Urinary bladder (tissue), 4 donors: ENCODE data around the gene FRAT1. TPM values are rescaled to one million over a fixed set of nuclear protein-coding genes. Genes with fewer than 3 reads are reported as not detected.

Experiments
- DNase-seq: peaks from one replicate; pipeline ENCODE4 v3.0.0-alpha.2; 2015; ENCODE audit errors: extremely low spot score
- H3K27ac ChIP-seq: one replicate; pipeline ENCODE4 v1.5.1; 2013; ENCODE audit warnings: low read depth, mild to moderate bottlenecking, moderate library complexity
- H3K36me3 ChIP-seq: one replicate; pipeline ENCODE4 v1.6.1; 2013; ENCODE audit warnings: mild to moderate bottlenecking, moderate library complexity; ENCODE audit not compliant: insufficient read depth
- H3K4me1 ChIP-seq: one replicate; pipeline ENCODE4 v1.6.1; 2013; ENCODE audit warnings: mild to moderate bottlenecking, moderate library complexity; ENCODE audit not compliant: insufficient read depth
- H3K4me3 ChIP-seq: one replicate; pipeline ENCODE4 v1.5.1; 2013; ENCODE audit warnings: low read depth, low read length
- WGBS: extraction: QIAGEN DNeasy Blood & Tissue Kit; methylation state at CpG from one replicate; pipeline ENCODE4 v1.1.7; 2013; 5-methylcytosine and 5-hydroxymethylcytosine counted together
- polyA plus RNA-seq: library from polyadenylated mRNA; stranded (reverse); fragments of 200-250 nt; gene quantifications from one replicate; pipeline ENCODE4 v1.2.3, GENCODE V29; 2013
- small RNA-seq: library from RNA; depleted of rRNA; stranded (forward); fragments of <200 nt; gene quantifications from one replicate; pipeline ENCODE3, GENCODE V24; 2014
- total RNA-seq: library from RNA; depleted of rRNA; stranded (reverse); fragments of >200 nt; gene quantifications from one replicate; pipeline ENCODE4 v1.2.3, GENCODE V29; 2014
- donor health status: healthy with polysubstance abuse.
- donor health status: healthy.

Gene FRAT1
- total and polyA plus RNA-seq, 2 donors: 1.2 to 3.2 TPM

DNA sequence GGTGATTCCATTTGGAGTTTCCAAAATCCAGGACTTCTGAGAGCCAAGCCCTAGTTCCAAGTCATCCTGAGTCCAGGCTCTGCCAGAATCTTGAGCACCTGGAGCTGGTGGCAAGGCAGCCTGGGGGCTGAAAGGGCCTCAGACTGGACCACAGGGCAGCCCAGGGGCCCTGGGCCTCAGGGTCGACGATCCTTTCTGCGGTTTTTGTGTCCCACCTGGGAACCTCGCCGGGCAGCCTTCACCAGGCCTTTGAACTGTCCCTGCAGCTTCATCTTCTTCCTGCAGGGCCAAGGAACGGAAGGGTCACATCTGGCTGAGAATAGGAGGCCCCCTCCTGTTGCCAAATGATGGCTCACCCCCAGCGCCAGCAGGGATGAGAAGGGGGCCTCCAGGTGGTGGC lies 37.8 kb downstream of the FRAT1 start:
- no peak for DNase-seq

GRCh38 chr10:97358349-97358748 lies 39.3 kb downstream of the FRAT1 start:
- no peak overlapping the region for H3K4me3 ChIP-seq
- H3K27ac ChIP-seq: no peak overlapping the region
- H3K4me1 ChIP-seq: no peaks in the 10 kb centered on the region
- H3K36me3 ChIP-seq: peaks cover 2% of the 10 kb centered on the region
- DNase-seq: no peak
- WGBS: over 99% methylated on average over 4 of the region's 4 CpGs

More for the DNA sequence above, 37.8 kb downstream of the FRAT1 start:
- H3K4me1 ChIP-seq: no peaks in the 10 kb centered on the region
- 93% methylated on average over 7 of the region's 7 CpGs for WGBS
- H3K27ac ChIP-seq: no peak overlapping the region
- H3K36me3 ChIP-seq: peaks cover 2% of the 10 kb centered on the region
- H3K4me3 ChIP-seq: no peak overlapping the region

DNA sequence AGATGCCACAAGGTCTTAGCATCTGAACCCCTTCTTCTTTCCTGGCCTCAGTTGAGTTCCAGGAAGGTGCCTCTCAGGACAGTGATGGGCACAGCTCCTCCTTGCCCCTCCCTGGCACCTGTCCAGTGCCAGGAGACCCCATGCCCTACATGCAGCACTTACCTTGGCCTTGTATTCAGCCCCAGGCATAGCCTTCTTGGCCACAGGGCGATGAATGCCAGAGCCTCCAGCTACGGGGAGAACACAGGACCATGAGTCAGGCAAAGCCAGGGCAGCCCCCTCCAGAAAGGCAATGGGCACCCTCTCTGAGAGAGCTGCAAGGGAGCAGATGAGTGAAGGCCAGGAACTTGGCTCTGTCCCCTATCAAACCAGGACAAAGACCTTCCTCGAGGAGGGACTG lies 39.7 kb downstream of the FRAT1 start:
- WGBS: 73% methylated on average over 3 of the region's 3 CpGs
- Histone ChIP-seq H3K4me3 (no peak overlapping the region), H3K4me1 (no peaks in the 10 kb centered on the region), H3K36me3 (peaks cover 2% of the 10 kb centered on the region), H3K27ac (no peak overlapping the region)
- DNase-seq: no peak

DNA sequence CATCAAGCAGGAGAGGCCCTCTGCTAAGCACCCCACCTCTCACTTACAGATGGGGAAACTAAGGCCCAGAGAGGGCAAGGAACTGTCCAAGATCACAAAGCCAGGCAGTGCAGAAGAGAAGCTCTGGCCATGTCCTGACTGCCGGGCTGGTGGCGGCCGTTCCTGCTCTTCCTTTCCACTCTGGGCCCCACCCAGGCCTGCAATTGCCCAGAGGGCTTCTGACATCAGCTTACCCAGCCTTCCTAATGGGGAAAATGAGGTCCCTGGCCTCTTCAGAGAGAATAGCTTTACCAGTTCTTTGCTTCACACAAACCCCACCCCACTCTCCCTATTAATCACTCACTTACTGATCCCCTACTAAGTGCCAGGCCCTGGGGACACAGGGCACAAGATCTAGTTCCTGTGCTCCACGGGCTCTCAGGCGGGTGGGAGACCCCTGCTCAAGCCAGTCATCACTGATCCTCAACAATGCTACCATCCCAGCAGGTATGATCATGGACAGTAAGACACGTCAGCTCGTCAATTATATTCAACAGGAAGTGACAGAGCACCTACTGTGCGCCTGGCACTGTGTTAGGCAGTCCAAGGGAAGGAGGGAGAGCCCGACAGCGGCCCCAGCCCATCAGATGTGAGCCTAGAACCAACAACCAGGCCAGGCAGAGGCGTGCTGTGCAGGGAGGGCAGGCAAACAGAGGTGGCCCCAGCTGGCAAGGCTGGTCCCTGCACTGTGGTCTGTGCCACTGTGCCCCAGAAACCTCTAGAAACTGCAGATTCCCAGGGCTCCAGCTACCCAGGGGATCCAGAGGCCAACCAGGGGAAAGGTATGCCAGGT lies 41.9 kb downstream of the FRAT1 start:
- Histone ChIP-seq H3K4me3 (no peak overlapping the region), H3K4me1 (no peaks in the 10 kb centered on the region), H3K36me3 (peaks cover 2% of the 10 kb centered on the region), H3K27ac (no peak overlapping the region)
- 89% methylated on average over 11 of the region's 11 CpGs for WGBS
- no peak for DNase-seq

- 83% methylated on average over 11 of the region's 11 CpGs for WGBS
Measured at GRCh38 chr10:97361537-97361901, 42.4 kb downstream of the FRAT1 start.

GRCh38 chr10:97362310-97363033 lies 43.4 kb downstream of the FRAT1 start:
- 84% methylated on average over 11 of the region's 11 CpGs for WGBS
- Histone ChIP-seq H3K4me1 (no peaks in the 10 kb centered on the region), H3K36me3 (peaks cover 2% of the 10 kb centered on the region)

More at GRCh38 chr10:97361537-97361901, 42.4 kb downstream of the FRAT1 start:
- peaks cover 2% of the 10 kb centered on the region for H3K36me3 ChIP-seq
- no peaks in the 10 kb centered on the region for H3K4me1 ChIP-seq
- no peak overlapping the region for H3K4me3 ChIP-seq
- no peak for DNase-seq
- no peak overlapping the region for H3K27ac ChIP-seq

GRCh38 chr10:97363071-97363470 lies 44.0 kb downstream of the FRAT1 start:
- DNase-seq: no peak
- Histone ChIP-seq H3K4me3 (no peak overlapping the region), H3K4me1 (no peaks in the 10 kb centered on the region), H3K36me3 (peaks cover 2% of the 10 kb centered on the region), H3K27ac (no peak overlapping the region)
- 84% methylated on average over 4 of the region's 4 CpGs for WGBS

More at GRCh38 chr10:97362310-97363033, 43.4 kb downstream of the FRAT1 start:
- Histone ChIP-seq H3K4me3 (no peak overlapping the region), H3K27ac (no peak overlapping the region)
- DNase-seq: no peak

DNA sequence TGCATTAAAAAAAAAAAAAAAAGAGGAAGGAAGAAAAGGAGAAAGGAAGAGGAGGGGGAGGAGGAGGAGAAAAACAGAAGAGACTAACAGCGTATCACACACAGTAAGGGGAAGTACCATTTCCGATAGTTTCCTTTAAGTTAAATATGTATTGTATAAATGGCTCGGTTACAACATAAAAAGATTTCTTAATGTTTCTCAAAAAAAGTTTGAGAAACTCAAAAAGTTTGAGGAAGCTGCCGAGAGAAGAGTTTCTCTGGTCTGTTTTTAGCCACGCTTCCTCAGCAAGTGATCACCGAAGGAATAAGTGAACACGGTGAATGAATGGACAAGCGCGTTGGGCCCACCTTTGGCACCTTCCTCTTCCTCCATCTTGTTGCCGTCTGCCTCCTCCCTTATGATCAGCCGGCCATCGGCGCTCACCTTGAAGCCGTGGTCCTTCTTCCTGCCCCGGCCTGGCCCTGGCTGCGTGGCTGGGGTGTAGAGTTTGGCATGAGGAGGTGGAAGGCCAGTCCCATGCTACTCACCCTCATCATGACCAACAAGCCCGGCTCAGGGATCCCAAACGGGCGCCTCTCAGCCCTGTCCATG lies 46.8 kb downstream of the FRAT1 start:
- H3K27ac ChIP-seq: no peak overlapping the region
- no peaks in the 10 kb centered on the region for H3K4me1 ChIP-seq
- H3K36me3 ChIP-seq: peaks cover 2% of the 10 kb centered on the region
- 89% methylated on average over 19 of the region's 19 CpGs for WGBS
- no peak overlapping the region for H3K4me3 ChIP-seq
- no peak for DNase-seq

DNA sequence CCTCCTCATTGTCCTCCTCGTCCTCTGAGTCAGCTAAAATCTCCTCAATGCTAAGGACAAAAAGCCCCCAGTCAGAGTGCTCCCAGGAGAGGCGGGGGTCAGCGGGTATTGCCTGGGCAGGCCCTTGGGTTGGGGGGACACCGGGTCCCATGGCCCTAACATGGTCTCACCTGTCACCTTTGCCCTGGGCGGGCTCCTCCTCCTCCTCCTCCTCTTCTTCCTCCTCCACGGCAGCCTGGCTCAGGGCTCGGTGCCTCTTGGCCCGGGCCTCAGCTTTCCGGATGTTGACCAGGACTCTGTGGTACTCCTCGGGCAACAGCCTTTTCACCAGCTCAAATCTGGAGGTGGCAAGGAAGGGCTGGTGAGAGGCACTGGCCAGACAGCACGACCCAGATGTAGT lies 47.5 kb downstream of the FRAT1 start:
- DNase-seq: no peak
- WGBS: 92% methylated on average over 11 of the region's 11 CpGs
- H3K4me3 ChIP-seq: no peak overlapping the region
- H3K27ac ChIP-seq: no peak overlapping the region
- H3K36me3 ChIP-seq: peaks cover 2% of the 10 kb centered on the region
- H3K4me1 ChIP-seq: no peaks in the 10 kb centered on the region

GRCh38 chr10:97367126-97367649 lies 48.1 kb downstream of the FRAT1 start:
- Histone ChIP-seq H3K4me1 (no peaks in the 10 kb centered on the region), H3K36me3 (peaks cover 2% of the 10 kb centered on the region), H3K27ac (no peak overlapping the region), H3K4me3 (no peak overlapping the region)
- DNase-seq: no peak
- whole genome bisulfite sequencing: 96% methylated on average over 12 of the region's 12 CpGs

Small RNAs within 50 kb of the gene (small RNA-seq; reads per million reads assigned to genes)
- gene RF00017: not detected

Other genes with a start within 250 kb of the FRAT1 start
- gene SLIT1, start 133.3 kb upstream of the FRAT1 start, total RNA-seq: 0.58 TPM
- 0.19 TPM for gene SLIT1, start 133.3 kb upstream of the FRAT1 start, polyA plus RNA-seq
- gene ARHGAP19, start 26.6 kb upstream of the FRAT1 start, total RNA-seq: 21.3 TPM
- 6.0 TPM for gene ARHGAP19, start 26.6 kb upstream of the FRAT1 start, polyA plus RNA-seq
- 8.7 TPM for gene FRAT2, start 15.5 kb downstream of the FRAT1 start, total RNA-seq
- gene FRAT2, start 15.5 kb downstream of the FRAT1 start, polyA plus RNA-seq: 6.2 TPM
- 14.0 TPM for gene RRP12, start 82.1 kb downstream of the FRAT1 start, total RNA-seq
- 12.3 TPM for gene RRP12, start 82.1 kb downstream of the FRAT1 start, polyA plus RNA-seq
- 109 TPM for gene PGAM1, start 106.9 kb downstream of the FRAT1 start, total RNA-seq
- gene PGAM1, start 106.9 kb downstream of the FRAT1 start, polyA plus RNA-seq: 260 TPM
- 25.4 TPM for gene EXOSC1, start 126.7 kb downstream of the FRAT1 start, total RNA-seq
- 29.8 TPM for gene EXOSC1, start 126.7 kb downstream of the FRAT1 start, polyA plus RNA-seq
- 23.2 TPM for gene ZDHHC16, start 126.9 kb downstream of the FRAT1 start, total RNA-seq
- gene ZDHHC16, start 126.9 kb downstream of the FRAT1 start, polyA plus RNA-seq: 25.0 TPM
- gene MMS19, start 179.2 kb downstream of the FRAT1 start, total RNA-seq: 49.0 TPM
- gene MMS19, start 179.2 kb downstream of the FRAT1 start, polyA plus RNA-seq: 43.7 TPM
- 3.5 TPM for gene UBTD1, start 179.7 kb downstream of the FRAT1 start, total RNA-seq
- 23.6 TPM for gene UBTD1, start 179.7 kb downstream of the FRAT1 start, polyA plus RNA-seq